ENCODE measurements around the gene BBS9.

Gene BBS9

GRCh38 chr7:33642312-33642711 lies 512.9 kb downstream of the BBS9 start:
- Histone ChIP-seq H3K36me3 (ENCODE audit: insufficient read depth) (no peaks in the 10 kb centered on the region), H3K4me2 (no peak overlapping the region), H3K79me2 (ENCODE audit: insufficient read depth, low read depth) (no peaks in the 10 kb centered on the region), H4K20me1 (ENCODE audit: insufficient read depth) (no peaks in the 10 kb centered on the region), H3K27ac (no peak overlapping the region), H3K27me3 (ENCODE audit: insufficient read depth, low read depth) (no peaks in the 10 kb centered on the region), H3K9ac (no peak overlapping the region), H3K4me3 (IDR thresholded peaks at IDR 0.05; ENCODE audit: insufficient read depth, low read depth, low read length) (no peak overlapping the region), H3K4me1 (ENCODE audit: low read depth, poor library complexity, severe bottlenecking) (no peaks in the 10 kb centered on the region), H2AFZ (ENCODE audit: low read depth) (no peak overlapping the region)
- no peak for TF ChIP-seq CTCF (conservative IDR thresholded peaks at IDR 0.05; ENCODE audit: low read depth, low read length)

DNA sequence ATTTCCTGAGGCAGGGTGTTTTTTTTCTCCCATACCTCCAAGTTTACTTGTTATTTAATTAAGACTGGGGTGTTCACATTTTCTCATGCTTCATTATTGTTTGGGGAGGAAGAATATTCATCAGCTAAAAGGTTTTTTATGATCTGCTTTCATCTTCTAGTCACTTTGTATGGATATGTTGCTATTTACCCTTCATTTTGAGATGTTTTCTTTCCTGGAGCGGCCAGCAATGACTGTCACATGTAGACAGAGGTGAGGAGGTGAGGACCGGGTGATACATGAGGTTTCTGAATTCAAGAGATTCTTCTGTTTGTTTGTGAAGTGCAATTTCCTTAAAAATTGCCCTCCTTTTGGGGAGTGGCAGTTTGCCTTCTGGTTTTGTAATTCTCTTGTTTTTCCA lies 514.2 kb downstream of the BBS9 start:
- Histone ChIP-seq H3K36me3 (ENCODE audit: insufficient read depth) (no peaks in the 10 kb centered on the region), H3K79me2 (ENCODE audit: insufficient read depth, low read depth) (no peaks in the 10 kb centered on the region), H4K20me1 (ENCODE audit: insufficient read depth) (no peaks in the 10 kb centered on the region), H2AFZ (ENCODE audit: low read depth) (no peak overlapping the region), H3K27me3 (ENCODE audit: insufficient read depth, low read depth) (no peaks in the 10 kb centered on the region), H3K9ac (no peak overlapping the region), H3K4me2 (no peak overlapping the region), H3K4me3 (IDR thresholded peaks at IDR 0.05; ENCODE audit: insufficient read depth, low read depth, low read length) (no peak overlapping the region), H3K4me1 (ENCODE audit: low read depth, poor library complexity, severe bottlenecking) (no peaks in the 10 kb centered on the region), H3K27ac (no peak overlapping the region)
- TF ChIP-seq CTCF (conservative IDR thresholded peaks at IDR 0.05; ENCODE audit: low read depth, low read length): no peak

GRCh38 chr7:33644489-33644888 lies 515.1 kb downstream of the BBS9 start:
- H4K20me1 ChIP-seq (ENCODE audit: insufficient read depth): no peaks in the 10 kb centered on the region
- H3K27me3 ChIP-seq (ENCODE audit: insufficient read depth, low read depth): no peaks in the 10 kb centered on the region
- H2AFZ ChIP-seq (ENCODE audit: low read depth): no peak overlapping the region
- H3K79me2 ChIP-seq (ENCODE audit: insufficient read depth, low read depth): no peaks in the 10 kb centered on the region
- H3K4me2 ChIP-seq: no peak overlapping the region
- no peak for TF ChIP-seq CTCF (conservative IDR thresholded peaks at IDR 0.05; ENCODE audit: low read depth, low read length)
- H3K4me1 ChIP-seq (ENCODE audit: low read depth, poor library complexity, severe bottlenecking): no peaks in the 10 kb centered on the region
- no peak overlapping the region for H3K27ac ChIP-seq
- H3K36me3 ChIP-seq (ENCODE audit: insufficient read depth): no peaks in the 10 kb centered on the region
- H3K4me3 ChIP-seq (IDR thresholded peaks at IDR 0.05; ENCODE audit: insufficient read depth, low read depth, low read length): no peak overlapping the region
- H3K9ac ChIP-seq: no peak overlapping the region

DNA sequence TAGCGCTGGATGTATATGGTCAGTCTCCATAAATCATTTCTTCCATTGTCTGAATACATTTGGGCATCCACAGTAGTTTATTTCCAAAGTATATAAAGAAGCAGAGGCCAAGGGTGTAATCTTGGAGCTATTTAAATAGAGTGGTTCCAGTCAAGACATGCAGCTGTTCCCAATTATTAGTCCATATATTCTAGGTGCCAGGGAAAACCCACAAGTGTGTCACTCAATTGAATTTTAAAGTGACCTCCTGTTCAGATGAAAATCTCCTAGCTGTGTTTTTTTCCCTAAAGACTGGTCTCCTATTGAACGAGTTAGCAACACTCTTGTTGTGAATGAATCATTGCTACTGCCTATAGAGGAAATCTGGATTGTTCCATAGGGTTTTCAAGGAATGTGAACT lies 515.7 kb downstream of the BBS9 start:
- Histone ChIP-seq H3K4me3 (IDR thresholded peaks at IDR 0.05; ENCODE audit: insufficient read depth, low read depth, low read length) (no peak overlapping the region), H3K9ac (no peak overlapping the region), H2AFZ (ENCODE audit: low read depth) (no peak overlapping the region), H3K27me3 (ENCODE audit: insufficient read depth, low read depth) (no peaks in the 10 kb centered on the region), H4K20me1 (ENCODE audit: insufficient read depth) (no peaks in the 10 kb centered on the region), H3K27ac (no peak overlapping the region), H3K4me1 (ENCODE audit: low read depth, poor library complexity, severe bottlenecking) (no peaks in the 10 kb centered on the region), H3K4me2 (no peak overlapping the region), H3K79me2 (ENCODE audit: insufficient read depth, low read depth) (no peaks in the 10 kb centered on the region), H3K36me3 (ENCODE audit: insufficient read depth) (no peaks in the 10 kb centered on the region)
- TF ChIP-seq CTCF (conservative IDR thresholded peaks at IDR 0.05; ENCODE audit: low read depth, low read length): no peak

DNA sequence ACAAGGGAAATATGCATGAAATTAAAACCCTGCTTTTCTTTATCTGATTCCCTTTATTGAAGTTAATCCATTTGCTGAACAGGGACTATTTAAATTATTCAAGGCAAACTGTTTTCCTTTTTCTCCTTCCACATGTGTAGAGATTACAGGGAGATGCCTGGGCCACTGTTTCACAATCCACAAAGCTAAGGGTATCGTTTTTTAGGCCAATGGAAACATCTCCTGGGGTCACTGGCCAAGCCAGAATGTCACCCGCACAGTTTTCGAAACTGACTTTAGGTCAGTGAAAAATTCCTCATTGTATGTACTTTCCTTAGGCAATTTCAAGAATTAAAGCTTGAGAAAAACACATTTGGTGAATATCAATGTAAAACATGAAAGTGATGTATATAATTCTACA lies 516.8 kb downstream of the BBS9 start:
- Histone ChIP-seq H3K9ac (no peak overlapping the region), H4K20me1 (ENCODE audit: insufficient read depth) (no peaks in the 10 kb centered on the region), H3K27ac (no peak overlapping the region), H3K4me1 (ENCODE audit: low read depth, poor library complexity, severe bottlenecking) (no peaks in the 10 kb centered on the region), H3K36me3 (ENCODE audit: insufficient read depth) (no peaks in the 10 kb centered on the region), H3K4me3 (IDR thresholded peaks at IDR 0.05; ENCODE audit: insufficient read depth, low read depth, low read length) (no peak overlapping the region), H2AFZ (ENCODE audit: low read depth) (no peak overlapping the region), H3K4me2 (no peak overlapping the region), H3K27me3 (ENCODE audit: insufficient read depth, low read depth) (no peaks in the 10 kb centered on the region), H3K79me2 (ENCODE audit: insufficient read depth, low read depth) (no peaks in the 10 kb centered on the region)
- no peak for TF ChIP-seq CTCF (conservative IDR thresholded peaks at IDR 0.05; ENCODE audit: low read depth, low read length)

Measured in KMS-11 (cell line).